ENCODE measurements around the gene CDHR3. TPM values are rescaled to one million over a fixed set of nuclear protein-coding genes. Genes with fewer than 3 reads are reported as not detected.

CDHR3 gene
- total RNA-seq, 2 donors from 2014 or later = 5.3 to 7.7 TPM

GRCh38 chr7:105935250-105935649 is 27.8 kb upstream of the CDHR3 start:
- H3K9me3 ChIP-seq = no peaks in the 10 kb centered on the region
- H3K36me3 ChIP-seq = no peaks in the 10 kb centered on the region
- intact Hi-C loops (cut with DNase I) = no loop called here
- H3K9ac ChIP-seq (ENCODE audit: low read depth in 2 of 2, low read length in 2 of 2) = no peak overlapping the region
- H3K4me3 ChIP-seq = no peak overlapping the region
- no peak for DNase-seq
- H3K4me1 ChIP-seq = no peaks in the 10 kb centered on the region
- no peak for TF ChIP-seq CTCF (IDR thresholded peaks at IDR 0.05)
- H3K27ac ChIP-seq = no peak overlapping the region
- H3K27me3 ChIP-seq = no peaks in the 10 kb centered on the region

- Histone ChIP-seq H3K27me3 (no peaks in the 10 kb centered on the region), H3K27ac (no peak overlapping the region), H3K9me3 (no peaks in the 10 kb centered on the region), H3K4me3 (no peak overlapping the region), H3K36me3 (no peaks in the 10 kb centered on the region), H3K4me1 (no peaks in the 10 kb centered on the region), H3K9ac (ENCODE audit: low read depth in 2 of 2, low read length in 2 of 2) (no peak overlapping the region)
- TF ChIP-seq CTCF (IDR thresholded peaks at IDR 0.05) = no peak
- intact Hi-C loops (cut with DNase I) = no loop called here
- no peak for DNase-seq
These were observed 25.7 kb upstream of the CDHR3 start for GRCh38 chr7:105937411-105937810.

GRCh38 chr7:105940109-105940508 is 23.0 kb upstream of the CDHR3 start:
- DNase-seq = no peak
- Histone ChIP-seq H3K4me3 (no peak overlapping the region), H3K9ac (ENCODE audit: low read depth in 2 of 2, low read length in 2 of 2) (no peak overlapping the region), H3K4me1 (no peaks in the 10 kb centered on the region), H3K9me3 (no peaks in the 10 kb centered on the region), H3K27me3 (no peaks in the 10 kb centered on the region), H3K27ac (no peak overlapping the region), H3K36me3 (no peaks in the 10 kb centered on the region)
- intact Hi-C loops (cut with DNase I) = no loop called here
- TF ChIP-seq CTCF (IDR thresholded peaks at IDR 0.05) = no peak

- Histone ChIP-seq H3K36me3 (no peaks in the 10 kb centered on the region), H3K9me3 (no peaks in the 10 kb centered on the region), H3K27ac (no peak overlapping the region), H3K4me3 (no peak overlapping the region), H3K9ac (ENCODE audit: low read depth in 2 of 2, low read length in 2 of 2) (no peak overlapping the region), H3K4me1 (no peaks in the 10 kb centered on the region), H3K27me3 (no peaks in the 10 kb centered on the region)
- DNase-seq = no peak
- no peak for TF ChIP-seq CTCF (IDR thresholded peaks at IDR 0.05)
- intact Hi-C loops (cut with DNase I) = no loop called here
These were observed 21.5 kb upstream of the CDHR3 start for GRCh38 chr7:105941596-105941995.

GRCh38 chr7:105943486-105943885 is 19.6 kb upstream of the CDHR3 start:
- Histone ChIP-seq H3K9me3 (no peaks in the 10 kb centered on the region), H3K27ac (no peak overlapping the region), H3K9ac (ENCODE audit: low read depth in 2 of 2, low read length in 2 of 2) (no peak overlapping the region), H3K4me3 (no peak overlapping the region), H3K4me1 (no peaks in the 10 kb centered on the region), H3K27me3 (no peaks in the 10 kb centered on the region), H3K36me3 (no peaks in the 10 kb centered on the region)
- DNase-seq = no peak
- TF ChIP-seq CTCF (IDR thresholded peaks at IDR 0.05) = no peak
- intact Hi-C loops (cut with DNase I) = no loop called here

- no peak for DNase-seq
- TF ChIP-seq CTCF (IDR thresholded peaks at IDR 0.05) = no peak
- H3K36me3 ChIP-seq = no peaks in the 10 kb centered on the region
- H3K9ac ChIP-seq (ENCODE audit: low read depth in 2 of 2, low read length in 2 of 2) = no peak overlapping the region
- H3K4me1 ChIP-seq = no peaks in the 10 kb centered on the region
- no peaks in the 10 kb centered on the region for H3K27me3 ChIP-seq
- H3K27ac ChIP-seq = no peak overlapping the region
- intact Hi-C loops (cut with DNase I) = no loop called here
- no peak overlapping the region for H3K4me3 ChIP-seq
- H3K9me3 ChIP-seq = no peaks in the 10 kb centered on the region
These were observed 17.2 kb upstream of the CDHR3 start for GRCh38 chr7:105945848-105946247.
